22Rv1 (cell line): ENCODE measurements around the gene TIGAR.

Source experiments
- H3K27ac ChIP-seq: fragments of 450-650 bp; 2 replicates; pipeline ENCODE4 v1.5.1; 2017
- ZFX ChIP-seq: fragments of 450-650 bp; IDR thresholded peaks from 2 replicates; pipeline ENCODE4 v1.6.1; 2017; ENCODE audit warnings: antibody characterized with exemption, borderline replicate concordance
- TF ChIP-seq, protein P1 (sequence below): fragments of 450-650 bp; IDR thresholded peaks from 2 replicates; pipeline ENCODE4 v1.5.1; 2017; ENCODE audit warnings: mild to moderate bottlenecking

The TIGAR gene

GRCh38 chr12:4289998-4290790, 30.8 kb upstream of the TIGAR start:
- no peak for TF ChIP-seq ZFX
- TF ChIP-seq, protein P1, sequence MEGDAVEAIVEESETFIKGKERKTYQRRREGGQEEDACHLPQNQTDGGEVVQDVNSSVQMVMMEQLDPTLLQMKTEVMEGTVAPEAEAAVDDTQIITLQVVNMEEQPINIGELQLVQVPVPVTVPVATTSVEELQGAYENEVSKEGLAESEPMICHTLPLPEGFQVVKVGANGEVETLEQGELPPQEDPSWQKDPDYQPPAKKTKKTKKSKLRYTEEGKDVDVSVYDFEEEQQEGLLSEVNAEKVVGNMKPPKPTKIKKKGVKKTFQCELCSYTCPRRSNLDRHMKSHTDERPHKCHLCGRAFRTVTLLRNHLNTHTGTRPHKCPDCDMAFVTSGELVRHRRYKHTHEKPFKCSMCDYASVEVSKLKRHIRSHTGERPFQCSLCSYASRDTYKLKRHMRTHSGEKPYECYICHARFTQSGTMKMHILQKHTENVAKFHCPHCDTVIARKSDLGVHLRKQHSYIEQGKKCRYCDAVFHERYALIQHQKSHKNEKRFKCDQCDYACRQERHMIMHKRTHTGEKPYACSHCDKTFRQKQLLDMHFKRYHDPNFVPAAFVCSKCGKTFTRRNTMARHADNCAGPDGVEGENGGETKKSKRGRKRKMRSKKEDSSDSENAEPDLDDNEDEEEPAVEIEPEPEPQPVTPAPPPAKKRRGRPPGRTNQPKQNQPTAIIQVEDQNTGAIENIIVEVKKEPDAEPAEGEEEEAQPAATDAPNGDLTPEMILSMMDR: no peak
- H3K27ac ChIP-seq: no peak overlapping the region

DNA sequence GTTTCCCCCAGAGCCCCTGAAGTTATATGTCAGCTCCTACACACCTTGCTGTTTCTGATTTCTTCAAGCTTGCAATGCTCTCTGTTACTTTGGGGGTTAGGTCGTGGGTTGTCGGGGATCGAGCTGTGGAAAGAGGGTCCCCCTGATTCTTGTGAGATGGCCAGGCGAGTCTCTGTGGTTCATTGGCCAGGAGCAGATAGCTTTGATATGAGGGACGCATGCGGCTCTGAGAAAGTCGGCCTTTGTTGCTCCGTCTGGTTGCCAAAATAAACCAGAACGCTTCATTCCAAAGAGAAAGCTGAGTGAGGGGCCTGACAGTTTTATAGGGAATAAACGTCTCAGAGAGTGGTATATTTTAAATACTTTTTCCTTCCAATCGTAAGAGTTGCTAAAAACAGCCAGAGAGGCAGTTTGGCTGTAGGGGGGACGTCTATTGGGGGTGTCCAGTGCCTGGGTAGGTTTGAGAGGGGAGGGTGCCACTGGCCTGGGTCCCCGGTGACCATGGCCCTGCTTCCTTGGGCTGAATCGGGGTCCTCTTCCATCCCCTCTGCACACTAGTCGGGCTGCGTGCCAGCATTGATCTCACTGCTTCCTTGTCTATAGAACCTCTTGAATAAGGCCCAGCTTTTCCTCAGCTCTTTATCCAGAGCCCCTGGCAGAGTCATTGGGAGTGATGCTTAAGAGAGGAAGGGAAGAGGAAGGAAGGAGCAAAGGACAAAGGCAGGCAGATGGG, 28.5 kb upstream of the TIGAR start:
- TF ChIP-seq ZFX: no peak
- TF ChIP-seq, protein P1: no peak
- no peak overlapping the region for H3K27ac ChIP-seq

- no peak overlapping the region for H3K27ac ChIP-seq
- TF ChIP-seq, protein P1: no peak
- no peak for TF ChIP-seq ZFX
Measured at GRCh38 chr12:4293299-4293965, 27.6 kb upstream of the TIGAR start.

DNA sequence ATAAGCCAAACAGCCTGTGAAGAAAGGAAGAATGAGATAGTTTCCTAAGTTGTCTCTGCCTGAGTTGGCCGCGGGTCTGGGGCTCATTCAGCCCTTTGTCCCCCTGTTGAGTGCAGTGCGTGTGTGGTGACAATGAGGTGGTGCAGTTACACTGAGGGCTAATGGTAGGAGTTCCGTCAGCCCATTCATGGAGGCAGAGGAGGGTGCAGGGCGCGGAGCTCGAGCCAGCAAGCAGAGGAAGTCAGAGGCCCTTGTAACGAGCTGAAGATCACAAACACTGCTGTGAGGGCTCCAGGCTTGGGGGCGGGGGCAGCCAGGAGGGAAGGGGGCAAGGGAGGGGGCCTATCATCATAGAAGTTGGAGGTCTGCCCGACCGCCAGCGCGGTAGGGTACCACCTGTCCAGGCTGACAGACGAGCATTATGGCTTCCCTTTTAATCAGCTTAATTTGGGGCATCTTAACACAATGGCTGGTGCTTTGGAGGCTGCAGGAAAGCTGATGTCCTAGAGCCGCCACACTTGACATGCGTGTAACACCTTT, 27.0 kb upstream of the TIGAR start:
- TF ChIP-seq, protein P1: no peak
- TF ChIP-seq ZFX: no peak
- H3K27ac ChIP-seq: no peak overlapping the region

- no peak overlapping the region for H3K27ac ChIP-seq
- TF ChIP-seq ZFX: no peak
- TF ChIP-seq, protein P1: no peak
Measured at GRCh38 chr12:4296751-4297150, 24.3 kb upstream of the TIGAR start.

DNA sequence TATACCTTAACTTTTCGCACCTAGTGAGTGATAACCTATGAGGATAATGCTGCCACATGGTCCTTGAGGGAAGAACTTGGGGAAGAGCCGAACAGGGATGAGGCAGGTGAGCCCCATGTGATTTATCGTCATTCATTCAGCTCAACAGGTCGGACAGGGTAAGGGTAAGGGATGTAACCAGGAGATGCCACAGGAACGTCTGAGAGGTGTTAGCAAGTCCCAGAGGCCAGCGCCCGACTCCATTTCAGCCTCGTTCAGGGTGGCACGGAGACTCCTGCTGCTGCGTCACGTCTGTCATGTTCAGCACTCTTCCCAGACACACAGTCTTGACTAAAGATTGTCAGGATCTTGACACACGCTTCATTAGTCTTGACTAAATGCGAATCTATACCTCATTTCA, 23.4 kb upstream of the TIGAR start:
- H3K27ac ChIP-seq: no peak overlapping the region
- TF ChIP-seq, protein P1: no peak
- TF ChIP-seq ZFX: no peak
